Stimulated activated CD8-positive, alpha-beta memory T cell treated with anti-CD3 and anti-CD28 coated beads, Interleukin-15, amount 100 ng/mL, for 48 hours (primary cell): ENCODE data around the gene RPUSD1.
"Not testable (repeated sequence)": the region's sequence is repeated elsewhere in the genome, so short reads cannot be mapped to it uniquely, and the experiment has no call there.

Experiments used
- DNase-seq, 2 donors: peaks; one replicate each; pipeline ENCODE4 v3.0.0-alpha.2; 2020; ENCODE audit warnings: low read depth in 2 of 2

RPUSD1 gene

GRCh38 chr16:787978-788398 lies at the start of gene RPUSD1:
RPUSD1 (minus strand) TSS chr16:788381; CDS start chr16:787737, 644 bp downstream.
- DNase-seq = no peak

GRCh38 chr16:836822-837221 lies 48.6 kb upstream of the RPUSD1 start:
- not testable (repeated sequence) for DNase-seq

- DNase-seq = no peak
Measured at GRCh38 chr16:836221-836620, 48.0 kb upstream of the RPUSD1 start.

GRCh38 chr16:835373-835772 lies 47.2 kb upstream of the RPUSD1 start:
- DNase-seq = no peak

GRCh38 chr16:833411-833810 lies 45.2 kb upstream of the RPUSD1 start:
- no peak for DNase-seq

GRCh38 chr16:832652-833336 lies 44.6 kb upstream of the RPUSD1 start:
- no peak for DNase-seq

GRCh38 chr16:831571-832413 lies 43.6 kb upstream of the RPUSD1 start:
- DNase-seq = no peak

- no peak for DNase-seq
Measured at GRCh38 chr16:830871-831570, 42.8 kb upstream of the RPUSD1 start.

GRCh38 chr16:830107-830870 lies 42.1 kb upstream of the RPUSD1 start:
- DNase-seq = no peak

GRCh38 chr16:828891-829290 lies 40.7 kb upstream of the RPUSD1 start:
- no peak for DNase-seq

- DNase-seq = no peak
Measured at GRCh38 chr16:827513-827912, 39.3 kb upstream of the RPUSD1 start.

GRCh38 chr16:825341-826061 lies 37.3 kb upstream of the RPUSD1 start:
- no peak for DNase-seq

- DNase-seq = no peak
Measured at GRCh38 chr16:824601-825000, 36.4 kb upstream of the RPUSD1 start.

- no peak for DNase-seq
Measured at GRCh38 chr16:824194-824593, 36.0 kb upstream of the RPUSD1 start.

- DNase-seq = no peak
Measured at GRCh38 chr16:822909-823297, 34.7 kb upstream of the RPUSD1 start.

- no peak for DNase-seq
Measured at GRCh38 chr16:822174-822908, 34.2 kb upstream of the RPUSD1 start.

GRCh38 chr16:821751-822150 lies 33.6 kb upstream of the RPUSD1 start:
- DNase-seq = no peak

- no peak for DNase-seq
Measured at GRCh38 chr16:820748-821147, 32.6 kb upstream of the RPUSD1 start.

- not testable (repeated sequence) for DNase-seq
Measured at GRCh38 chr16:820044-820408, 31.8 kb upstream of the RPUSD1 start.

GRCh38 chr16:819336-820043 lies 31.3 kb upstream of the RPUSD1 start:
- no peak for DNase-seq
